CD14-positive monocyte (primary cell): Measurements from ENCODE around the gene EIF4A2. TPM values are rescaled to one million over a fixed set of nuclear protein-coding genes. Genes with fewer than 3 reads are reported as not detected.
A peak's percentile ranks its signal among the peaks of the same experiment; 100 is the strongest.

Experiments
- DNase-seq, 3 donors: peaks; one replicate each; pipeline ENCODE4 v3.0.0-alpha.2; 2011 to 2022
- H2AFZ ChIP-seq: 2 replicates; pipeline ENCODE4 v1.6.0; 2012; ENCODE audit warnings: mild to moderate bottlenecking, low read depth, low read length, inconsistent platforms; ENCODE audit not compliant: insufficient read depth, poor library complexity, severe bottlenecking
- H3K27ac ChIP-seq, 2 donors: 1 replicate in 1 of 2; 2 replicates in 1 of 2; pipeline ENCODE4 v1.5.1; 2012 to 2013; ENCODE audit warnings: low read length in 2 of 2, control low read depth in 1 of 2, inconsistent platforms in 1 of 2, low read depth in 1 of 2, mild to moderate bottlenecking in 1 of 2
- H3K27me3 ChIP-seq, 2 donors: one replicate each; pipeline versions ENCODE4 v1.6.0 to v1.6.1; 2011 to 2013; ENCODE audit warnings: low read length in 2 of 2; ENCODE audit not compliant: control insufficient read depth in 2 of 2, insufficient read depth in 2 of 2
- H3K36me3 ChIP-seq, 2 donors: replicated peaks in 1 of 2; 1 replicate in 1 of 2; 2 replicates in 1 of 2; pipeline versions ENCODE4 v1.5.1 to v1.6.1; 2012 to 2013; ENCODE audit warnings: low read length in 2 of 2, control low read depth in 1 of 2, inconsistent platforms in 1 of 2, mild to moderate bottlenecking in 1 of 2; ENCODE audit not compliant: insufficient read depth in 2 of 2, control insufficient read depth in 1 of 2
- H3K4me1 ChIP-seq, 2 donors: 1 replicate in 1 of 2; 2 replicates in 1 of 2; pipeline versions ENCODE4 v1.5.1 to v1.6.1; 2012 to 2013; ENCODE audit warnings: low read length in 2 of 2, control low read depth in 1 of 2, inconsistent platforms in 1 of 2, mild to moderate bottlenecking in 1 of 2, moderate library complexity in 1 of 2; ENCODE audit not compliant: insufficient read depth in 2 of 2, control insufficient read depth in 1 of 2
- H3K4me2 ChIP-seq: replicated peaks from 2 replicates; pipeline ENCODE3; 2012; ENCODE audit warnings: low read length, moderate library complexity, mild to moderate bottlenecking; ENCODE audit not compliant: poor library complexity, severe bottlenecking; ENCODE audit errors: extremely low read depth
- H3K4me3 ChIP-seq, 3 experiments: fragments of 200-600 bp in 1 of 3; sonication (generic) in 1 of 3; replicated peaks in 1 of 3; 1 replicate in 2 of 3; 2 replicates in 1 of 3; pipeline ENCODE4 v1.5.1; 2011 to 2013; ENCODE audit warnings: low read length in 3 of 3, mild to moderate bottlenecking in 3 of 3, control low read depth in 2 of 3, low read depth in 2 of 3, inconsistent platforms in 1 of 3, moderate library complexity in 1 of 3
- H3K79me2 ChIP-seq: 2 replicates; pipeline ENCODE4 v1.6.0; 2012; ENCODE audit warnings: mild to moderate bottlenecking, control low read depth, inconsistent platforms, low read length, moderate library complexity; ENCODE audit not compliant: insufficient read depth
- H3K9ac ChIP-seq: 2 replicates; pipeline ENCODE4 v1.6.0; 2017; ENCODE audit warnings: low read length, mild to moderate bottlenecking; ENCODE audit not compliant: insufficient read depth, poor library complexity, severe bottlenecking
- H3K9me3 ChIP-seq, 2 donors: replicated peaks in 1 of 2; 1 replicate in 1 of 2; 2 replicates in 1 of 2; pipeline versions ENCODE4 v1.5.1 to v1.6.1; 2012 to 2013; ENCODE audit warnings: low read length in 2 of 2, control low read depth in 1 of 2; ENCODE audit not compliant: control insufficient read depth in 1 of 2, insufficient read depth in 1 of 2
- H4K20me1 ChIP-seq: 2 replicates; pipeline ENCODE4 v1.6.0; 2012; ENCODE audit warnings: mild to moderate bottlenecking, low read length, control low read depth, moderate library complexity; ENCODE audit not compliant: insufficient read depth
- H3K27ac Mint-ChIP-seq, 7 donors: one replicate each; pipeline ENCODE4 v1.8.0; 2020; ENCODE audit warnings: mild to moderate bottlenecking in 7 of 7, mixed read lengths in 7 of 7, moderate library complexity in 6 of 7, inconsistent platforms in 2 of 7
- H3K27me3 Mint-ChIP-seq, 3 donors: one replicate each; pipeline ENCODE4 v1.8.0; 2021 to 2022; ENCODE audit warnings: low read depth in 3 of 3, mild to moderate bottlenecking in 3 of 3, mixed read lengths in 3 of 3, moderate library complexity in 3 of 3, inconsistent platforms in 1 of 3
- H3K36me3 Mint-ChIP-seq, 2 donors: one replicate each; pipeline ENCODE4 v1.8.0; 2020; ENCODE audit warnings: mixed read lengths in 2 of 2, inconsistent platforms in 1 of 2, mild to moderate bottlenecking in 1 of 2
- H3K4me1 Mint-ChIP-seq: one replicate; pipeline ENCODE4 v1.8.0; 2020; ENCODE audit warnings: mild to moderate bottlenecking, mixed read lengths
- H3K4me3 Mint-ChIP-seq, 2 donors: one replicate each; pipeline ENCODE4 v1.8.0; 2020; ENCODE audit warnings: mild to moderate bottlenecking in 2 of 2, mixed read lengths in 2 of 2, moderate library complexity in 1 of 2
- H3K9me3 Mint-ChIP-seq, 7 donors: one replicate each; pipeline ENCODE4 v1.8.0; 2020 to 2022; ENCODE audit warnings: mixed read lengths in 7 of 7, mild to moderate bottlenecking in 6 of 7, moderate library complexity in 6 of 7, inconsistent platforms in 2 of 7
- CTCF ChIP-seq: fragments of 200-600 bp; IDR thresholded peaks from one replicate; pipeline ENCODE4 v1.8.0; 2022; ENCODE audit warnings: antibody characterized with exemption, mild to moderate bottlenecking
- WGBS: methylation state at CpG from one replicate; pipeline ENCODE4 v1.1.5; 2013; ENCODE audit warnings: missing lambda C conversion rate; ENCODE audit not compliant: insufficient coverage; 5-methylcytosine and 5-hydroxymethylcytosine counted together
- intact Hi-C, 2 donors: fragments of 100-400 bp; cut with micrococcal nuclease; formaldehyde crosslinking; loops; one replicate each; pipeline versions ENCODE4 v1.15.0 to v1.15.1; 2023
- polyA plus RNA-seq, 3 donors: library from polyadenylated mRNA; depleted of rRNA in 1 of 3; unstranded in 2 of 3; stranded (reverse) in 1 of 3; fragments of 300-500 nt in 2 of 3; fragments of >200 nt in 1 of 3; fragmentation: Illumina TruSeq in 2 of 3; gene quantifications; 1 replicate in 2 of 3; 2 replicates in 1 of 3; pipeline ENCODE4 v1.2.3, GENCODE V29; 2012 to 2021

Gene EIF4A2
- polyA plus RNA-seq, 3 donors: 67.0 to 405 (median 73.0) TPM

GRCh38 chr3:186750316-186750715 is 33.1 kb upstream of the EIF4A2 start:
- peak overlapping the region in 1 of 7 donors; percentile 49 for H3K27ac Mint-ChIP-seq
- H3K9me3 Mint-ChIP-seq: peaks cover 0 to 3% (median 0%) of the 10 kb centered on the region in 7 donors
- H4K20me1 ChIP-seq: no peaks in the 10 kb centered on the region
- DNase-seq: no peak
- no peaks in the 10 kb centered on the region for H3K27me3 ChIP-seq
- H3K79me2 ChIP-seq: no peaks in the 10 kb centered on the region
- H3K4me1 Mint-ChIP-seq: peaks cover 8% of the 10 kb centered on the region
- no peak overlapping the region for H3K4me3 Mint-ChIP-seq
- no peak overlapping the region for H3K27ac ChIP-seq
- H3K9me3 ChIP-seq: no peaks in the 10 kb centered on the region
- no peak overlapping the region for H3K4me2 ChIP-seq
- no peak overlapping the region for H2AFZ ChIP-seq
- WGBS: 83% methylated on average over 1 of the region's 2 CpGs
- H3K36me3 ChIP-seq: no peaks in the 10 kb centered on the region
- H3K9ac ChIP-seq: no peak overlapping the region
- no peaks in the 10 kb centered on the region for H3K36me3 Mint-ChIP-seq
- TF ChIP-seq CTCF: no peak
- H3K27me3 Mint-ChIP-seq: peaks cover 2 to 8% (median 5%) of the 10 kb centered on the region in 3 donors
- H3K4me3 ChIP-seq: no peak overlapping the region
- intact Hi-C loops: no loop called here
- peaks cover 0 to 3% of the 10 kb centered on the region in 2 donors for H3K4me1 ChIP-seq

DNA sequence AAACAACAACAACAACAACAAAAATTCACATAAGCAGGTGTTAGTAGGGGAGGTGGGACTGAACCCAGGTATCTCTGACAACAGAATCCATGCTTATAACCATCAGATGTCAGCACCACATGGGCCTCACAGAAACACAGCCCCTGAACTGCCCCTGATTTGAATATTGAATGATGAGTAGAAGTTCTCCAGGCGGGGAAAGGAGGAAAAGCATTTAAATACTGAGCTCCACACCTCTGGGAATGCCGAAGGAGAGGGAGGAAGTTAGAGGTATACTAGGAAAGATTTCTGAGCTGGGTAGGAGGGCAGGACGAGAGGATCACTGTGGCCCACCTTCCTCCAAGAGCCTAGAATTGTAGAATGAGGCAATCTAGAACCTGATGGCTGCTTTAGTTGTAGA is 31.9 kb upstream of the EIF4A2 start:
- H3K9me3 Mint-ChIP-seq: no peaks in the 10 kb centered on the region
- WGBS: 100% methylated on average over 1 of the region's 3 CpGs
- Histone ChIP-seq H3K36me3 (no peaks in the 10 kb centered on the region), H3K79me2 (no peaks in the 10 kb centered on the region), H4K20me1 (no peaks in the 10 kb centered on the region), H3K27ac (no peak overlapping the region), H3K4me2 (no peak overlapping the region), H3K4me1 (no peaks in the 10 kb centered on the region), H3K27me3 (no peaks in the 10 kb centered on the region), H2AFZ (no peak overlapping the region), H3K9me3 (no peaks in the 10 kb centered on the region), H3K9ac (no peak overlapping the region), H3K4me3 (no peak overlapping the region)
- no peak for DNase-seq
- TF ChIP-seq CTCF: no peak
- H3K4me1 Mint-ChIP-seq: peaks cover 3% of the 10 kb centered on the region
- H3K36me3 Mint-ChIP-seq: no peaks in the 10 kb centered on the region
- intact Hi-C loops: no loop called here
- H3K27ac Mint-ChIP-seq: peak overlapping the region in 1 of 7 donors; percentile 3
- H3K4me3 Mint-ChIP-seq: no peak overlapping the region
- peaks cover 2 to 8% (median 3%) of the 10 kb centered on the region in 3 donors for H3K27me3 Mint-ChIP-seq
